Activated naive CD8-positive, alpha-beta T cell treated with anti-CD3 and anti-CD28 coated beads for 36 hours (primary cell): ENCODE results near the gene XAF1. TPM values are rescaled to one million over a fixed set of nuclear protein-coding genes. Genes with fewer than 3 reads are reported as not detected.
A peak's percentile ranks its signal among the peaks of the same experiment; 100 is the strongest.
"Not testable (repeated sequence)": the region's sequence is repeated elsewhere in the genome, so short reads cannot be mapped to it uniquely, and the experiment has no call there.

Experiments used
- DNase-seq: peaks from one replicate; pipeline ENCODE4 v3.0.0; 2021
- H3K27ac Mint-ChIP-seq: one replicate; pipeline ENCODE4 v1.8.0; 2022; ENCODE audit warnings: mild to moderate bottlenecking, moderate library complexity, mixed read lengths
- H3K27me3 Mint-ChIP-seq: one replicate; pipeline ENCODE4 v1.8.0; 2022; ENCODE audit warnings: mild to moderate bottlenecking, mixed read lengths
- H3K36me3 Mint-ChIP-seq: one replicate; pipeline ENCODE4 v1.8.0; 2021; ENCODE audit warnings: mild to moderate bottlenecking, mixed read lengths
- H3K4me1 Mint-ChIP-seq: one replicate; pipeline ENCODE4 v1.8.0; 2021; ENCODE audit warnings: mixed read lengths
- H3K4me3 Mint-ChIP-seq: one replicate; pipeline ENCODE4 v1.8.0; 2022; ENCODE audit warnings: mild to moderate bottlenecking, moderate library complexity, mixed read lengths
- H3K9me3 Mint-ChIP-seq: one replicate; pipeline ENCODE4 v1.8.0; 2022; ENCODE audit warnings: mixed read lengths
- total RNA-seq, 2 experiments: library from RNA; stranded (reverse); gene quantifications; one replicate each; pipeline ENCODE4 v1.2.3, GENCODE V29; 2021

The XAF1 gene
- total RNA-seq, 2 experiments from 2014 or later = 54.0 to 54.1 TPM

DNA sequence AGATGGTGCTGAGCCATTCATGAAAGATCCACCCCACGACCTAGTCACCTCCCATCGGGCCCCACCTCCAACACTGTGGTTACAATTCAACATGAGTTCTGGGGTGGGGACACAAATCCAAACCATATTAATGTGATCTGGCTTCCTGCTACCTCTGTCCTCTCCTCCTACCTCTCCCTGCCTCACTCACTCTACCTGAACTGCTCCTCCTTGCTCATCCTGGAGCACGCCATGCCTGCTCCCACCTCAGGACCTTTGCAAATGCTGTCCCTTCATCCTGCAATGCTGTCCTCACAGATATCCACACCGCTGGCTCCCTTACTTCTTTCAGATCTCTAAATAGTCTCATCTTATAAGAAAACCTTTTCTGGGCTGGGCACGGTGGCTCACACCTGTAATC lies 31.8 kb upstream of the XAF1 start:
- DNase-seq = no peak
- no peaks in the 10 kb centered on the region for H3K4me1 Mint-ChIP-seq
- no peak overlapping the region for H3K4me3 Mint-ChIP-seq
- H3K27ac Mint-ChIP-seq = no peak overlapping the region
- no peaks in the 10 kb centered on the region for H3K9me3 Mint-ChIP-seq
- H3K36me3 Mint-ChIP-seq = no peaks in the 10 kb centered on the region
- H3K27me3 Mint-ChIP-seq = peaks cover 31% of the 10 kb centered on the region

DNA sequence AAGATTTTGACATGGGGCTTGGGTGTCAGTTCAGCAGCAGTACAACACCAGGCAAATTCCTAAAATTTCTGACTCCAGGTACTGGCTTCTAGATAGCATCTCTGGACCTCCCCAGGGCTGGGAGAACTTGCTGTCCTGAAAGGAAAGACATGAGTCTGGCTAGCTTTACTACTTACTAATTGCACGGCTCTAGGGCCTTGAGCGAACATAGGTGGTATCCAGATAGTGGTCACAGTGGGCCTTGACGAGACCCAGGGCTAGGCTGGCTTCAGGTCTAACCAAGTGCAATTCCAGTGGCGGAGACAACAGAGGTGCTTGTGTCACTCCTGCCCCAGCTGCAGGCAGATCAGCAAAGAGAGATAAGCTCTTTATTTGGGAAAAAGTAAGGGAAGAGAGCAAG lies 26.3 kb upstream of the XAF1 start:
- no peak overlapping the region for H3K27ac Mint-ChIP-seq
- DNase-seq = no peak
- no peaks in the 10 kb centered on the region for H3K9me3 Mint-ChIP-seq
- H3K4me3 Mint-ChIP-seq = no peak overlapping the region
- no peaks in the 10 kb centered on the region for H3K36me3 Mint-ChIP-seq
- no peaks in the 10 kb centered on the region for H3K4me1 Mint-ChIP-seq
- H3K27me3 Mint-ChIP-seq = peaks cover 9% of the 10 kb centered on the region

DNA sequence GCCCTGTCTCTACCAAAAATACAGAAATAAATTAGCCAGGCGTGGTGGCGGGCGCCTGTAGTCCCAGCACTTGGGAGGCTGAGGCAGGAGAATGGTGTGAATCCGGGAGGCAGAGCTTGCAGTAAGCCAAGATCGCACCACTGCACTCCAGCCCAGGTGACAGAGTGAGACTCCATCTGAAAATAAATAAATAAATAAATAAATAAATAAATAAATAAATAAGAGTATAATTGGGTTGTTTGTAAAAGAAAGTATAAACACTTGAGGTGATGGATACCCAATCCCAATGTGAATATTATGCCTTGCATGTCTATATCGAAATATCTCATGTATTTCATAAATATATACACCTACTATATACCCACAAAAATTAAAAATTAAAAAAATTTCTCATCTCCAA lies 9.2 kb upstream of the XAF1 start:
- H3K27me3 Mint-ChIP-seq = peaks cover 14% of the 10 kb centered on the region
- not testable (repeated sequence) for H3K27ac Mint-ChIP-seq, DNase-seq, H3K36me3 Mint-ChIP-seq, H3K9me3 Mint-ChIP-seq, H3K4me1 Mint-ChIP-seq, H3K4me3 Mint-ChIP-seq

DNA sequence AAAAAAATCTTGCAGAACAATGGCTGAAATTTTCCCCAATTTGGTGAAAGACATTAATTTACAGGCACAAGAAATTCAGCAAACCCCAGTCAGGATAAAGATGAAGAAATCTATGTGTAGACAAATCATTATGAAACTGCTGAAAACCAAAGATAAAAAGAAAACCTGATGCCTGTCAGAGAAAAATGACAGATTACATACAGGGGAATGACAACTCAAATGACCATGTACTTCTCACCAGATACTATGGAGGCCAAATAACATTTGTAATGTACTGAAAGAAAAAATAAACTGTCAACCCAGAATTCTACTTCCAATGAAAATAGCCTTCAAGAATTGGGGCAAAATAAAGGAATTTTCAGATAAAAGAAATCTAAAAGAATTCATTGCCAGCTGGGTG lies 7.2 kb upstream of the XAF1 start:
- peaks cover 5% of the 10 kb centered on the region for H3K27me3 Mint-ChIP-seq
- no peak overlapping the region for H3K27ac Mint-ChIP-seq
- peaks cover 5% of the 10 kb centered on the region for H3K9me3 Mint-ChIP-seq

DNA sequence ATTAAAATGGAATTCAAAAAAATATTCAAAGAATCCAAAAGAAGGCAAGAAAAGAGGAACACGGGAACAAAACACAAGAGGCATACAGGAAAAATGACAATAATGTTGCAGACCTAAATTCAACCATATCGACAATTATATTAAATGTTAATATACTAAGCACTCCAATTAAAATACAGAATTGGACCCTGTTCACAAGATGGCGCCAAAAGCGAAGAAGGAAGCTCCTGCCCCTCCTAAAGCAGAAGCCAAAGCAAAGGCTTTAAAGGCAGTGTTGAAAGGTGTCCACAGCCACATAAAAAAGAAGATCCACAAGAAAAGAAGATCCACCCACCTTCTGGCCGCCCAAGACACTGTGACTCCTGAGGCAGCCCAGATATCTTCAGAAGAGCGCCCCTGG lies 6.3 kb upstream of the XAF1 start:
- DNase-seq = no peak
- Mint-ChIP-seq H3K4me3 (no peak overlapping the region), H3K27me3 (peaks cover 5% of the 10 kb centered on the region), H3K36me3 (no peaks in the 10 kb centered on the region), H3K27ac (no peak overlapping the region), H3K4me1 (peaks cover 21% of the 10 kb centered on the region), H3K9me3 (peaks cover 5% of the 10 kb centered on the region)

More for the DNA sequence above, 7.2 kb upstream of the XAF1 start:
- Mint-ChIP-seq H3K4me3 (no peak overlapping the region), H3K4me1 (peaks cover 18% of the 10 kb centered on the region), H3K36me3 (no peaks in the 10 kb centered on the region)
- no peak for DNase-seq

DNA sequence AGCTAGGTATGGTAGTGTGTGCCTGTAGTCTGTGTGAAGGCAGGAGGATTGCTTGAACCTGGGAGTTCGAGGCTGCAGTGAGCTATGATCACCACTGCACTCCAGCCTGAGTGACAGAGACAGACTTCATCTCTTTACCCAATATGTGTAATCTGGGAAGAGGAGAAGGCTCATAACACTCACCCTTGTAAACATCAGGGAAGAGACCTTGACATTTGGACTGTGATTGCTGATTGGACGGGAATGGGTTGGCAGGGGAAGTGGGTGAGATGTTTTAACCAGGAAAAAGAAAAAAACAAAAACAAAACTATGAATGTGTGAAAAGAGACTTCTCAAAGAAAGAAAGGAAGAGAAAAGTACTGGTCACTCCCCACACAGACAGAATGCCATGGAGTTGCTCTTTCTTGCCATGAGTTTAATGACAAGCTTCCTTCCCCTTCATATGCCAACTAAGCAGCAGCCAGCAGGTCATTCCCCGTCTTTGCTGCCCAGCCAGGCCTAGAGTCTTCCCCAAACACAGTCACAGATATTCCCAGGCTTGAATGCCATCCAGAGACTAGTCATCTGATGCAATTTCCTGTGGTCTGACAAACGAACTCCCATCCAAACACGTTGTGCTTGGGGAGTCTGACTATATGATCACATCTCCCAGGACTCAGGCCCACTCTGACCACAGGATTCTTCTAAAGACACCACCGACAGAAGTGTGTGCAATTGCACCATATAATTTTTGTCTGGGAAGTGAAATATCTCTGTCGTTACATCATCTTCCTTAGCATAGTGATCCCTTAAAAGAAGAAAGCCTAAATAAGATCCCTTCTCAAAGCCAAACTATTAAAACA lies 3.6 kb upstream of the XAF1 start:
- Mint-ChIP-seq H3K4me1 (peaks cover 39% of the 10 kb centered on the region), H3K4me3 (no peak overlapping the region)

DNA sequence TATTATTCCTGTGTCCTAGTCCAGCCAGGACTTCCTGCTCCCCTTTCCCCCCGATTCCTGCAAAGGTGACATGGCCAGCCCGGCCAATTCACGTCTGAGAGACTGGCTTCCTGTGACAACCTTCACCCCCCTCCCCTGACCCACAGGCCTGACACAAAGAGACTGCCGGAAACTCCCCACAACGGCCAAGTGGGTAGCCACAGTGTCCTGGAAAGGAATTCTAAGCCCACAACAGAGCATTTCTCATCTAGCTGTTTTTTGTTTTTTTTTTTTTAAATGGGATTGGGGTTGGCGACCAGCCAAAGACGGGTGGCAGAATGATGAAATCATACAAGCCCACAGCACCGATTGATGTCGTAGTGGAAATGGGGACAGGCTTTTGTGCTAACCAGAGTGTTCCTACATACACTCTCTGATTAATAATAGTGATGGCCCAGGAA lies 2.8 kb upstream of the XAF1 start:
- DNase-seq = peak; percentile 52
- H3K27me3 Mint-ChIP-seq = no peaks in the 10 kb centered on the region
- peak overlapping the region; percentile 19 for H3K4me3 Mint-ChIP-seq
- H3K27ac Mint-ChIP-seq = peak overlapping the region; percentile 83
- H3K36me3 Mint-ChIP-seq = peaks cover 6% of the 10 kb centered on the region
- H3K4me1 Mint-ChIP-seq = peaks cover 45% of the 10 kb centered on the region
- peaks cover 5% of the 10 kb centered on the region for H3K9me3 Mint-ChIP-seq

More for the DNA sequence above, 3.6 kb upstream of the XAF1 start:
- no peak for DNase-seq
- peaks cover 4% of the 10 kb centered on the region for H3K36me3 Mint-ChIP-seq
- H3K27ac Mint-ChIP-seq = peak overlapping the region; percentile 83
- H3K27me3 Mint-ChIP-seq = no peaks in the 10 kb centered on the region
- peaks cover 5% of the 10 kb centered on the region for H3K9me3 Mint-ChIP-seq

DNA sequence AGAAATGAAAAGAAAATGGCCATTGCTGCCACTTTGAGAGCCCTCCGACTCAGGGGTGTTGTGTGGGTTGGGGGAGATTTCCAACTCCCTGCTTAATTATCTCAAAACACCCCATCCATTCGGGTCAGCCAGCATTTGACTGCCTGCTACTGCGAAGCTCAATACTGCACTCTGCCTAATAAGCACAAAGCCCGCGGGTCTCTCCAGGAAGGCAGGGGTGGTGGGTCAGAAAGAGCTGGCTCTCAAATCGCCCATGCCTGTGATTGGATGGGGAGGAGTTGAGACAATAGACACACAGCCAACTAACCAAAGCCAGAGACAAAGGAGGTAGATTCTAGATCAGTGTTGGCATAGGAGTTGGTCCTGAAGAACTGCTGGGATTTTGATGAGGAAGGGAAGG lies 2.3 kb upstream of the XAF1 start:
- H3K4me1 Mint-ChIP-seq = peaks cover 48% of the 10 kb centered on the region
- H3K27ac Mint-ChIP-seq = peak overlapping the region; percentile 83

DNA sequence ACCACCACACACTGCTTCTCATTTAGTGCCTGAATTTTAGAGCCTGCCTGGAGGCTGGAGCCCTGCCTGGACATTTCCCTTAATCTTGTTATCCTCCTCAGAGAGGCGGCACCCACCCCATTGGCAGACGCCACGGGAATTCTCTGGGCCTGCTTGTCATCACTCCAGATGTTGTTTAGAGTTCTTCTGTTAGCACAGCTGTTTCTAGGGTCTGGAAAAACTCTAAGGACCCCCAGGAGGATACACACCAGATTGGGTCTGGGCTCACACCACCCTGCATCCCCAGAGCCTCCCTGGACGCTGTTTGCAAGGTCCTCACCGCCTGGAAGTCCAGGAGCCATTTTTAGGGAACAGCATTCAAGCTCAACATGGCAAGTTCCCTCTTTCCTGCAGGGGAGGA lies 565 bp upstream of the XAF1 start:
- peak overlapping the region; percentile 95 for H3K27ac Mint-ChIP-seq
- peaks cover 48% of the 10 kb centered on the region for H3K4me1 Mint-ChIP-seq
- DNase-seq = no peak
- H3K4me3 Mint-ChIP-seq = peak overlapping the region; percentile 88
- H3K9me3 Mint-ChIP-seq = no peaks in the 10 kb centered on the region
- no peaks in the 10 kb centered on the region for H3K27me3 Mint-ChIP-seq
- H3K36me3 Mint-ChIP-seq = peaks cover 15% of the 10 kb centered on the region

More for the DNA sequence above, 2.3 kb upstream of the XAF1 start:
- no peak overlapping the region for H3K4me3 Mint-ChIP-seq
- H3K27me3 Mint-ChIP-seq = no peaks in the 10 kb centered on the region
- H3K9me3 Mint-ChIP-seq = peaks cover 5% of the 10 kb centered on the region
- H3K36me3 Mint-ChIP-seq = peaks cover 11% of the 10 kb centered on the region
- DNase-seq = no peak

DNA sequence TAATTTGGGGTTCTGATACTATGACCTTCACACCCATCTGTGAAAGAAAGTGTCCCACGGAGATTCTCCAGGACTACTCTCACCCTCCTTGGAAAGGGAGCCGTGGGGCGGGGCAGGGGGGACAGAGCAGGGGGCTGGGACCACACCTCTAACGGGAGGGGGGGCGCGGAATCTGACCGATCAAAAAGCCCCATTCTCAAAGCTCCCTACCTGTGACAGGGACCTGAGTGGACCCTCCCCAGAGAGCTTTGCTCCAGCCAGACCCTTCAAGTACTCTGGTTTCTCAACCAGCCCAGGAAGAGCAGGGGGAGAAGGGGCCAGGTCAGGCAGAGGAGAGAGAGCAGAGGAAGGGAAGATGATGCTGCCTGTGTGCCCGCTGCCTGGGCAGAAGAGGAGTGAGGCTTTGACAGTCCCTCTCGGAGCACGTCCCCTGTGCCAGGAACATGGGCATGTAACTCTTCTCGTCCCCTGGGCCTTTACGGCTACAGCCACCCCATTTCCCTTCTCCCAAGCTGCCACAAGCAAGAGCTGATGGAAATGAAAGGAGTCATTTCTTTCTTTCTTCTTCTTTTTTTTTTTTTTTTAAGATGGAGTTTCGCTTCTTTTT lies 682 bp downstream of the XAF1 start:
- Mint-ChIP-seq H3K4me1 (peaks cover 48% of the 10 kb centered on the region), H3K4me3 (peak overlapping the region; percentile 88), H3K27me3 (no peaks in the 10 kb centered on the region), H3K36me3 (peaks cover 23% of the 10 kb centered on the region), H3K9me3 (no peaks in the 10 kb centered on the region), H3K27ac (peak overlapping the region; percentile 95)
- DNase-seq = no peak

DNA sequence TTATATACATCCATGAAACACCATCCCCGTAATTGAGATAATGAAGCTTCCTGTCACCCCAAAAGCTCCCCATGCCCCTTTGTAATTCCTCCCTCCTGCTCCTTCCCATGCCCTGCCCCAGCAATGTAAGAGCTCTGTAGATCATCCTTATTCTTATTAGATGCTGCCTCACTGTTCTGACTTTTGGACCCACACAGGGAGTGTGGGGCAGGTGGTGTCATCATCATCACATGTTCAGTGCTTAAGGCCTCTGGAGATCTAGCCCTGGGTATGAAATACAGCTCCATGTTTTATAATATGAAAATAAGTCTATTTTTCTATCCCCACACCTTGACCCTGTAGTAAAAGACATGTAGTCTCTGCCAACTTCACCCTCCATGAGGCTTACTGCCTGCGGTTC lies 1.9 kb downstream of the XAF1 start:
- DNase-seq = no peak
- Mint-ChIP-seq H3K27ac (peak overlapping the region; percentile 36), H3K4me3 (peak overlapping the region; percentile 49), H3K36me3 (peaks cover 33% of the 10 kb centered on the region), H3K9me3 (no peaks in the 10 kb centered on the region), H3K4me1 (peaks cover 38% of the 10 kb centered on the region), H3K27me3 (no peaks in the 10 kb centered on the region)

DNA sequence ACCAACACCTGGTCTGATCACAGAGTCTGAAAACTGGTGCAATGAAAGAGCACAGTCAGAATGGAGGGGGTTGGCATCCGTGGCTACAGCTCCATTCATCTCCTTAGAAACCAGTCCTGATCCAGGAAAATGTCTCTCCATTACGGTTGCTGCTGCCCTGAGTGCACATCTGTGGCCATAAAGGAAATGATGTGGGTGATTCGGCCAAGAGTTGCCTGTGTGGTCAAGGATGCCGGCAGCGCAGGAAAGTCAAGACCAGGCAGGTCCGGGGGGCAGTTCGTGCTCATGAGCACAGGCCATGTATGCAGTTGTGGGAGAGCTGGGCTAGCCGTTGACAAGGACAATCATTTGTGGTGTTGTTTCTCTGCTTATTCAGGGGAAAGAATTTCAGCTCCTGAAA lies 5.9 kb downstream of the XAF1 start:
- no peak overlapping the region for H3K27ac Mint-ChIP-seq
- H3K27me3 Mint-ChIP-seq = no peaks in the 10 kb centered on the region
- peaks cover 13% of the 10 kb centered on the region for H3K4me1 Mint-ChIP-seq
- peaks cover 66% of the 10 kb centered on the region for H3K36me3 Mint-ChIP-seq
- H3K4me3 Mint-ChIP-seq = no peak overlapping the region
- H3K9me3 Mint-ChIP-seq = peaks cover 14% of the 10 kb centered on the region
- no peak for DNase-seq

DNA sequence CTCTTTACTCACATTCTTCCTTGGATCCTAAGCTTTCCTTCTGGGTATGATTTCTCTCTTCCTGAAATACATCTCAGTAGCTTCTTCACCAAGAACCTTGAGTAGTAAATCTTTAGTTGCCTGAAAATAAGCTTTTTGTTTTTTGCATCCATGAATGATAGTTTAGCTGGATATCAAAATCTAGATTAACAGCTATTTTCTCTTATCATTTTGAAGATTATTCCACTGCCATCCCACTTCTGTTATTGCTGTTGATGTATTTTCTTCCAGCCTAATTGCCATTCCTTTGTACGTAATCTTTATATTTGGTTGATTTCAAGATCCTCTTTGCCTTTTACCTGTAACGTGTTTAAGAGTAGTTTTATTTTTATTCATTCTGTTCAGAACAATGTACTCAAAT lies 12.6 kb downstream of the XAF1 start:
- H3K36me3 Mint-ChIP-seq = peaks cover 93% of the 10 kb centered on the region
- no peak overlapping the region for H3K4me3 Mint-ChIP-seq
- H3K27ac Mint-ChIP-seq = no peak overlapping the region
- no peaks in the 10 kb centered on the region for H3K4me1 Mint-ChIP-seq
- H3K9me3 Mint-ChIP-seq = peaks cover 43% of the 10 kb centered on the region
- H3K27me3 Mint-ChIP-seq = no peaks in the 10 kb centered on the region
- DNase-seq = no peak

DNA sequence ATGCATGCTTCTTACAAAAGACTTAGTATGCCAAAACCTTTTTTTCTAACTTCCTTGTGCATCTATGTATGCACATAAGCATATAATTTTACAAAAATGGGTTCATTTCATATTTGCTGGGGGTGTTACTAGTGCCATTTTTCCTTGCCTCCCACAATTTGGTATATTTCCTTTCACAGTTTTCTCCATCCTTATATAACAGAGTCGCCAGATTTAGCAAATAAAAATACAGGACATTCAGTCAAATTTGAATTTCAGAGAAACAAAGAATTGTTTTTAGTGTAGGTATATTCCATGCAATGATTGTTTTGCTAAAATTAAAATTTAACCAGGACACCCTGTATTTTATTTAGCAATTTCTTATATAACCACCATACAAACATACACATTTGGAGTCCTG lies 16.2 kb downstream of the XAF1 start:
- H3K4me1 Mint-ChIP-seq = no peaks in the 10 kb centered on the region
- H3K27me3 Mint-ChIP-seq = peaks cover 27% of the 10 kb centered on the region
- peaks cover 49% of the 10 kb centered on the region for H3K9me3 Mint-ChIP-seq
- H3K4me3 Mint-ChIP-seq = no peak overlapping the region
- no peak for DNase-seq
- H3K36me3 Mint-ChIP-seq = peaks cover 82% of the 10 kb centered on the region
- no peak overlapping the region for H3K27ac Mint-ChIP-seq

DNA sequence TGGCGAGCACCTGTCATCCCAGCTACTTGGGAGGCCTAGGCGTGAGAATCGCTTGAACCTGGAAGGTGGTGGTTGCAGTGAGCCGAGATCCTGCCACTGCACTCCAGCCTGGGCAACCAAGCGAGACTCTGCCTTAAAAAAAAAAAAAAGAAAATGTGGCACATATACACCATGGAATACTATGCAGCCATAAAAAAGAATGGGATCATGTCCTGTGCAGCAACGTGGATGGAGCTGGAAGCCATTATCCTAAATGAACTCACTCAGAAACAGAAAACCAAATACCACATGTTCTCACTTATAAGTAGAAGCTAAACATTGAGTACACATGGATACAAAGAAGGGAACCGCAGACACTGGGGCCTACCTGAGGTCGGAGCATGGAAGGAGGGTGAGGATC lies 19.1 kb downstream of the XAF1 start:
- peaks cover 29% of the 10 kb centered on the region for H3K9me3 Mint-ChIP-seq
- not testable (repeated sequence) for H3K27ac Mint-ChIP-seq, H3K4me3 Mint-ChIP-seq, DNase-seq, H3K4me1 Mint-ChIP-seq
- H3K27me3 Mint-ChIP-seq = peaks cover 56% of the 10 kb centered on the region
- peaks cover 57% of the 10 kb centered on the region for H3K36me3 Mint-ChIP-seq
